HG02623 (cell line): ENCODE results near the gene TMEM258.

Experiments used
- ATAC-seq: cut with Tn5 transposase; IDR thresholded peaks from one replicate; pipeline ENCODE4 v1.9.1; 2021; ENCODE audit warnings: moderate library complexity; ENCODE audit not compliant: unreplicated experiment

Gene TMEM258

DNA sequence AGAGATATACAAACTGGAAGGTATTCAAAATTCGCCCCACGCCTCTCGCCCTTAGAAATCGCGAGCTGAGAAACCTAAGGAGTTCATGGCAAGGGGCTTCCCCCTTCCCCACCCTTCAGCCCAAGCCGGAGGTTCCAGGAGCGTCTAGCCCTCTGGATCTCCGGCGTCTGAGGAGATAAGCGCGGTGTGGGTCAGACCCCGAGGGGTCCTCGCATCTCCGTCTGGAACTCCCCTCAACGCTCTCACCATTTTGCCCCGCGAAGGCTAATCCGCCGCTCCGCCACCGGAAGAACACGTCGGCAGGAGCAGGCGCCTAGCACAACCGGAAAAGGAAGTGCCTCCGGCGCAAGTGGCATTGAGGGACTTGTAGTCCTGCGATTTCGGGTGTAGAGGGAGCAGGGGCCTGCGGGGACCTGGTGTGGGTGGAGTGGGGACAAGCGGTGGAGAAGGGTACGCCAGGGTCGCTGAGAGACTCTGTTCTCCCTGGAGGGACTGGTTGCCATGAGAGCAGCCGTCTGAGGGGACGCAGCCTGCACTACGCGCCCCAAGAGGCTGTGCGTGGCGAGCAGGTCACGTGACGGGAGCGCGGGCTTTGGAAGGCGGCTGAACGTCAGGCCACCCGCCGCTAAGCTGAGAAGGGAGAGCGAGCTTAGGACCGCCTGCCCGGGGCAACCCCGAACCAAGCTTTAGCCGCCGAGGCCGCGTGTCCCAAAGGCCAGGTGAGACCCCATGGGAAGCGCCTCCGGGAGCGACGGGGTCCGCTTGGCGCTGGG, at the start of gene TMEM258, which contains the start of gene FEN1:
TSS of gene TMEM258 (minus strand) at position 290 of the 773 bp plus-strand sequence. CDS start at position 249, 41 bp downstream.
TSS of gene FEN1 (plus strand) at position 602 of the 773 bp plus-strand sequence. CDS start 2,451 bp downstream, outside the sequence.
- ATAC-seq: peak; percentile 82

DNA sequence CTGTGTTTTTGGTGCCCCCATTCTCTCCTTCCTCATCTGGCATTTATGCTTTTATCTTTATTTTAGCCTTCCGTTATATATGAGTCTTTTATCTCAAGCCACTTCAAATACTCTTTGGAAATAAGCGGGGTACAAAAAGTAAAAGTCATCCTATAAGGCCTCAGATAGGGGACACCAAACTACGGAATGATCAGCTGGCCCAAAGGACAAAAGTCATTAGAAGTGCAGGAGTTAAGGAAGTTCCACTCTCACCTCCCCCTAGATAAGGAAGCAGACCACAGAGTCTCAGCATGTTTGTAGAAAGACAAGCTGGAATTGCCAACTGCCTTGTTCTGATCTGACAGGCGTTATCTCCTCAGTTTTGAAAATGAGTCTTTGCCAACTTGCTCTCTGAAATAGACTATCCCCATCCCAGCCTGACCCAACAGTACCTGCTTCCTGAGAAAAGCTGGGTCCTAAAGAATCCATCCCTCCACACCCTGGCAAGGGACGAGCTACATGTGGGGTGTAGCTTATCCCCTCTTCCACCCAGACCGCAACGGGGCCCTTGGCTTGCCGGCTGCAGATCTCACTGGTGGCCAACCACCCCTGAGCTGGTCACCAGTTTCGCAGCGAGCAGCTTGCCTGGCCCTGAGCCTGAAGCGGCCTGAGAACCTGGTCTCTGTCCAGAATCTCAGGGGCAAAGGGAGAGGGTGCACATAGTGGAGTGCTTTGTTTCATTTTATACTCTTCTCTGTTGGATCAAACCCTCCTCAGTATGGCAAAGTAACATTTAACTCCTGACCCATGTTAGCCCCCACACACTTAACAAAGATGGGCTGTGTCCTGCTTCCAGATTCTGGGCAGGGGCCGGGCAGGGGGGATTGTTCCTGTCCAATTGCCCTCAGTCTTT, 49.5 kb upstream of the TMEM258 start:
- ATAC-seq: no peak

DNA sequence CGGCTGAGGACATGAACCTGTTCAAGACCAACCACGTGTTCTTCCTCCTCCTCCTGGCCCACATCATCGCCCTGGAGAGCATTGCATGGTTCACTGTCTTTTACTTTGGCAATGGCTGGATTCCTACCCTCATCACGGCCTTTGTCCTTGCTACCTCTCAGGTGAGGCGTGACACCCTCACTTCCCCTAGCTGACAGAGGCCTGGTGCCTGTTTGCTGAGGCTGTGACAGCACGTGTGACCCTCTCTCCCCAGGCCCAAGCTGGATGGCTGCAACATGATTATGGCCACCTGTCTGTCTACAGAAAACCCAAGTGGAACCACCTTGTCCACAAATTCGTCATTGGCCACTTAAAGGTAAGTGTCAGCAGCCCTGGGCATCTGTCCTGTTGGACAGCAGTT, 48.0 kb upstream of the TMEM258 start:
- no peak for ATAC-seq

DNA sequence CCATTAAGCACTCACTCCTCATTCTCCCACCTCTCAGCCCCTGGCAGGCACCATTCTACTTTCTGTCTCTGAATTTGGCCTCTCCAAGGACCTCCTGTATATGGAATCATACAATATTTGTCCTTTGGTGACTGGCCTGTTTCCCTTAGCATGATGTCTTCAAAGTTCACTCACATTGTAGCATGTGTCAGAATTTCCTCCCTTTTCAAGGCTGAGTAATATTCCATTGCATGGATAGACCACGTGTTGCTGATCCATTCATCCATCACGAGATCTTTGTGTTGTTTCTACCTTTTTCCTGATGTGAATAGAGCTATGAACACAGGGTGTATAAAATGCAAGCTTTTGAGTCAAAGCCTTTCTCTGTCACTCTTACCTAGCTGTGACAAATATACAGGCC, 47.3 kb upstream of the TMEM258 start:
- ATAC-seq: no peak

DNA sequence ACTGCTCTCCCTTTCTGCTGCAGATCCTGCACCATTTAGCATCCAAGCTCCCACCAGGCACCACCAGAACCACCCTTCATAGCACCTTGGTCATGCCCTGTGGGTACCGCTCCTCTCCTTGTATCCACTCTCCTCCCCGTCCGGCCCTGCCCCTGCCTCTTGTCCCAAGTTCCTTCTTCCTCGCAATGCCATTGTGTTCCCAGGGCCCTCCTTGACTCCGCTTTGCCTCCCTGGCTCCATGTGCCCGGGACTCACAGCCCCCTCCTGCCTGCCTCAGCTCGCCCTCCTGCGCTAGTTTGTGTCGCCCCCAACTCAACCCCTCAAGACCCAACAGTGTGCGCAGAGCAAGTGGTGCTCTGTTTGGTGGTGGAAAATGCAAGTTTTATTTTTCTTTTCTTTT, 46.5 kb upstream of the TMEM258 start:
- no peak for ATAC-seq

DNA sequence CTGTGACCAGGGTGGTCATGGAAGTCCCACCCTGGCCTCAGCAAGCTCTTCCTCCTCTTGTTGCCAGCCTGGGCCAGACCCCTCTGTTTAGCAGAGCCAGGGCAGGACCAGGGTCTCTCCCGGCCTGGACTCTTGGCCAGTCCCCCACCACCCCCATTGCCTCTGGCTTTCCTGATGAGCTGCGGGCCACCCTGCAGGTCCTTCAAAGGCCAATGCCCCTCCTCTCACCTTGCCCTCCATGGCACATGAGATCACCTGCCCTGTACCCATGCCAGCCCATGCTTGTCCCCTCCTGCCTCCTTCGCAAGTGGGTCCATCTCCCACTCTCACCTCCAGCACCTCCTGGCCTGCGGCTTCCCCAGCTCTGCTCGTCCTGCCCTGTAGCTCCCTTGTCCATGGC, 46.1 kb upstream of the TMEM258 start:
- ATAC-seq: no peak

DNA sequence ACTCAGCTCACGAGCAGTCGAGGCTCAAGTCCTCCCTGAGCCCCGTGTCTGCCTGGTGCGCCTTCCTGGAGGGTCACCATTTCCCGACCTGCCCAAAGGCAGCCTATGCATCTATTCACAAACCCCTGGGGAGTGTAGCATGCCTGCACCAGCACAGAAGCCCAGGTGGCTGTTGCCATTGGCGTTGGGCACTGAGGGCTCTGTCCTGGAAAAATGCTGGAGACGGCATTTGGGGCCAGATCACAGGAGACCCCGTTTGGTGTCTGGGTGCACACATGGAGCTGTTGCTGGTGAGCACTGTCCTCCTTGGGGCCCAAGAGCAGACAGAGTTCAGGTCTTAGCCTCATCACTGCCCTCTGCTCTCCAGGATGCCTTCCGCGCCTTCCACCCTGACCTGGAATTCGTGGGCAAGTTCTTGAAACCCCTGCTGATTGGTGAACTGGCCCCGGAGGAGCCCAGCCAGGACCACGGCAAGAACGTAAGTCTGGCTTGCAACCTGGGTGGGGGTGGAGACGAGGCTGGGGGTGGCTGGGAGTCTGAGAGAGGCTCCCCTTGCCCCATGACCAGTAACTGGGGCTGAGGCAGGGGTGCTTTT, 45.1 kb upstream of the TMEM258 start:
- no peak for ATAC-seq

DNA sequence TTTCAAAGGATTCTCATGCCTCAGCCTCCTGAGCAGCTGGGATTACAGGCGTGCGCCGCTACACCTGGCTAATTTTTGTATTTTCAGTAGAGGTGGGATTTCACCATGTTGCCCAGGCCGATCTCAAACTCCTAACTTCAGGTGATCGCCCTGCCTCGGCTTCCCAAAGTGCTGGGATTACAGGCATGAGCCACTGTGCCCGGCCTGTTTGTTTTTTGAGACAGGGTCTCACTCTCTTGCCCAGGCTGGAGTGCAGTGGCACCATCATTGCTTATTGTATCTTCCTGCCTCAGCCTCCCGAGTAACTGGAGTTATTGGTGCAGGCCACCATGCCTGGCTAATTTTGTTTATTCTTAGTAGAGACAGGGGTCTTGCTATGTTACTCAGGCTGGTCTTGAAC, 43.8 kb upstream of the TMEM258 start:
- no peak for ATAC-seq

DNA sequence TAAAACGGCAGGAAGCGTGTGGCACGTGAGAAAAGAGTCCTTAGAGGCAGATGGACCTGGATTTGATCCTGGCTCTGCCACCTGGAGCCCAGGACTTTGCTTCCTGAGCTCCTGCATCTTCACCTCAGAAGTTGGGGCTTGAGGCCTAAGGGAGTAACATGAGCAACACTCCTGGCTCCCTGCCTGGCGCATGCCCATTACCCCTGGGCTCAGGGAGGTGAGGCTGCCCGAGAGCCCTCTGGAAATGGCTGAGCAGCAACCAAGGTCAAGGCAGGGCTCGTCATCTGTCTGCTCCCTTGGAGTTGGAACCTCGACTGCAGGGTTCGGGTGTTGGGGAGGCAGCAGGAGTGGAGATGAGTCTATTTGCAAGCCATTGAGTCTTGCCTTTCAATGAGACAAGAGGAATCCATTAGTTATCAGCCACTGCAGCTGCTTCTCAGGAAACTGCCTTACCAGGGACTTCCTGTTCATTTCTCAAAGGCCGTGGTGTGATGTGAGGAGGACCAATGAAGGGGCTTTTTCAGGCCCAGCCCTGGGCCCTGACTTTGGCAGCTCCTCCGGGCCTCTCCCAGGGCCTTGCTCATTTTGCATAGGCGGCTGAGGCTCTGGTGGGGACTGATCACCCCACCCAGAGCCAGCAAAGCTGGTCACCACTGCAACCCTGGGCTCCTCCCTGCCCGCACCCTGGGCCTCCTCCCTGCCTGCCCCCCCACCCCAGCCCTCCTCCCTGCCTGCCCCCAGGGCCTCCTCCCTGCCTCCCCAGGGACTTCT, 42.1 kb upstream of the TMEM258 start:
- peak; percentile 88 for ATAC-seq

DNA sequence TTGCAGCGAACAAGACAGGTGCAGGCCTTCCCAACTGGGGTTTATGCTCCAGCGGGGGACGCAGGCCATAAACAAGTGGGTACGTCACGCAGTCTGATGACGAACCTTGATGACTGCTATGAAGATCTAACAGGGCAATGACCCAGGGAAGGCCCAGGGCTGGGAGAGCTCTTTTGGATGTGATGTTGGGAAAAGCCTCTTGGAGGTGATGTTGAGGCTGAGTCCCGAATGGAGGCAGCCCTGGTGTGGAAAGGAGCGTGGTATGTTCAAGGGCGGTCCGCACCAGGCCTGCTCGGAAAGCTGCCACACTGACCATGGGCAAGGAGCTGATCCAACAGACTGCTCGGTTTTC, 41.5 kb upstream of the TMEM258 start:
- no peak for ATAC-seq

DNA sequence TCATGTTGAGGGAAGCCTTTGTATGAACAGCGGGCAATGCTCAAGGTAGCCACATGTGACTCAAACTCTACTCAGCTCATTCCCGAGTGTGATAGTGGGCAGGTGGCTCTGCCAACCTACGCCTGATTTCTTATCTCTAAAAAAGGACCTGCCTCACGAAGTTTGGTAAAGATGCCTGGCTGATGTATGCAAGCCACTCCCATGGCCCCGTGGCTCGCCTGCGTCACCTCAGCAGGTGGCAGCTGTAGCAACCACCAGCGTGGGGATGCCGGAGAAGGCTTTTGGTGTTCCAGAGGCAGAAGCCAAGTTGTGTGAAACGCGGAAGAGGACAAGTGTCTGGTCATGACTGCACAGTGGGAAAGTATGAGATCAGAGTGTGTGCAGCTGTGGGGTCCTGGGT, 41.1 kb upstream of the TMEM258 start:
- no peak for ATAC-seq

DNA sequence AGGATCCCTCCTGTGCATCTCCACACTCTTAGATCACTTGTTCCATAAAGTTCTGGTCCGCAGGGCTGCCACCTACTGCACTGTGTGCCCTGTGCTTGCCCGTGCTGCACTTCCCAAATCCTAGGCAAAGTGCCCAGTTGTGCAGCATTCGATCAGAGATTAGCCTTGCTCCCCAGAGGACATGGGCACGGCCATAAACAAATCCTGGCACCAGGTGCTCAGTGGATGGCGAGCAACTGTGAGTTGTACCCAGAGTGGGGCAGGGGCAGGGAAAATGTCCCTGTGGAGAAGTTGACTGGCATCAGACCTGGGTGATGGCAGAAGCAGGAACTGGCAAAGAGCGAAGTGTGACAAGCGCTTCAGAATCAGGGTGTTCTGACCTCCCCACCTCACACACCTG, 40.4 kb upstream of the TMEM258 start:
- no peak for ATAC-seq

DNA sequence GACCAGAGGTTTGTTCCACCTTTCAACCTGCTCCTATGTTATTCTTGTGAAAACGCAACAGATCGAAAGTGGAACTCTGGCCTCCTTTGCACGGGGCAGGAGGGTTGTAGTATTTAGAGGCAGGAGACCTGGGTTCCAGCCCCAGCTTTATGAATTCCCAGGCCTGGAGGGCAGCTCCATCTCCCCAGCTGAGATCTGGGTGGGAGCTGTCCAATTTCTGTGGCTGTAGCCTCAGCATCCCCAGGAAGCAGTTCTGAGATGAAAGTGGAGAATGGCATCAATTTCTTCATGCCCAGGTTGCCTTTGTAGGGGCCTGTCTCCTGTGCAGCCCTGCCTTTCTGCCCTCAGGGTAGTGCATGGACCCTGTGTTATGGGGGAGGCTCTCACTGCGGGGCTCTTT, 39.8 kb upstream of the TMEM258 start:
- ATAC-seq: no peak

DNA sequence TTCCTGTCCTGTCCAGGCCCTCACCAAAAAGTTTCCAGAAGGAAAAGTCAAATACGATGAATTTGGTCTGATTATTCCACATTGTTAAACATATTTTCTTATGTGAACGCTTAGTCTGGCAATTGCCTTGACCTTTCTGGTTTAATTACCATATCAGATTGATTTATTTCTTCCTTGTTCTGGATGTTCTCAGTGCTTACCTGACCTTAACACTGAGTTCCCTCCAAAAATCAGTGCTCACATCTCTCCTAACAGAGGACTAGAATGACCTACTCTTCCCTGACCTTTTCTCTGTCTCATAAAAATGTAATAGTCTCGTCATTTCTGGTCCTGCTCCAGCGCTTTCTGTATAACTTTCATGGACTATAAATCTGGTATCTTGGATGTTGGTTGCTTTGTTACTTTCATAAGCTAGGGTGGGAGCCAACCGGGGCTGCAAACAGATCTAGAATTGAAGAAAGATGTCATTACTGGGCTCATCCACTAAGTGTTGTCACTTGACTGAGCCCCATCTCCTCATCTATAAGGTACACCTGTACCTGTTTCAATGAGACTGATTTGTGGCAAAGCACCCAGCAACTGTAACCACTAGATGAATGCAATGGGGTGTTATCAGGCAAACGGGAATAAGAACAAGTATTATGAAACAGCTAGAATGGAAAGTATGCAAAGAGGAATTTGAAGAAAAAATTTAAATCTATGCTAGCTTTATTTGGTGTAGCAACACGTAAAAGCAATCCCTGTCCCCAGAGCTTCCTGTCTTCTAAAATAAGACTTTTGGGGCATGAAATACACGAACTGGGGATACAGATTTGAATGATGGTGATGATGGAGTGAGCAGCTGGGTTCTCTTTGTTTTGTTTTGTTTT, 38.1 kb upstream of the TMEM258 start:
- no peak for ATAC-seq

DNA sequence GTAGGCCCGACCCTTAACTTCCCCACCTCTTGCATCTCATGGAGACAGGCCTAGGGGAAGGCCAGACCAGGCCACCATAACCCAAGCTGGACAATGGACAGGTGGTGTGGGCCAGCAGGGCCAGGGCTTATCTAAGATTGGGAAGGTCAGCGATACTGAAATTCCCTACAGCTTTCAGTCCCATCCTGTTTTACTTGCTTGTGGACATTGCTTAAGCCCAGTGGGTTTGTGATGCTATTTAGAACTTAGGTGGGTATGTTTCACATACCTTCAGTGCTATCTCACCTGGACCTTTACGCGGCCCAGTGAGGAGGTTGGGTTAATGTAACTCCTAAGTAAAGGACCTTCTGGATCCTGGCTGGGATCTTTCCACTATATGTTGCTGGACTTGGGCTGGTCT, 37.4 kb upstream of the TMEM258 start:
- no peak for ATAC-seq

DNA sequence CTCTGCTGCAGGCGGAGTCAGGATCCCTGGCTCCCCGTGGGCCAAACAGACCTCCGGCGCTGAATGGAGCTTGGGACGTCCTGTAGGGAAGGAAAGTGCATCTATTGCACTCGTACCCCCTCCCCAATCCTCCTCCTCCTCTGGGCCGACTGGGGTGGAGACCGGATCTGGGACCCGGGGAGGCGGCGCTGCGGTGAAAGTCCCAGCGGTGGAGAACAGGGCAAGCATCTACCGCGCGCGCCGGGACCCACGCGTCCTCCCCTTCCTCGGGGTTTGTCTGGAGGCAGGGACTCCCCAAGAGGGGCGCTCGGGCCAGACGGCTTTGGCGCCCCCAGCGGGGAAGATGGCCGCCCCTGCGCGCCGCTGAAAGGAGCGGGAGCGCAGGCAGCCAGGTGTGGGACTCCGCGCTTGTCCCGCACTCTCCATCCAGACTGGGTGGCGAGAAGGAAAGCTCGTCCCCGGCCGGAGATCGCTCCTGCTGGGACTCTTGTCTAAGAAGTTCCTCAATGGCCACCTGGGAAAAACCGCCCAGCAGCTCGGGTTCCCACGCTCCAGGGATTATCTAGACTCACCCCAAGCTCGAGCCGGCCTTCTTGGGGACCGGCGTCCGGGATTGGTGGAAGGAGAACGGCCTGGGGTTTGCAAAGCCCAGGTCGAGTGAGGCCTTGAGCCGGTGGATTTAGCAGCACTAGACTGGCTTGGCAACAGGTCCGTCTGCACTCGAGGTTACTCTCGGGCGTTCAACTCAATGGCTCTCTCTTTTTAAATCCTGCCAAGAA, 36.4 kb upstream of the TMEM258 start:
- no peak for ATAC-seq

DNA sequence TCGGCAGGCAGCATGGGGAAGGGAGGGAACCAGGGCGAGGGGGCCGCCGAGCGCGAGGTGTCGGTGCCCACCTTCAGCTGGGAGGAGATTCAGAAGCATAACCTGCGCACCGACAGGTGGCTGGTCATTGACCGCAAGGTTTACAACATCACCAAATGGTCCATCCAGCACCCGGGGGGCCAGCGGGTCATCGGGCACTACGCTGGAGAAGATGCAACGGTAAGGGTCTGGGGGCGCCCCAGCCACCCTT, 35.9 kb upstream of the TMEM258 start:
- no peak for ATAC-seq

DNA sequence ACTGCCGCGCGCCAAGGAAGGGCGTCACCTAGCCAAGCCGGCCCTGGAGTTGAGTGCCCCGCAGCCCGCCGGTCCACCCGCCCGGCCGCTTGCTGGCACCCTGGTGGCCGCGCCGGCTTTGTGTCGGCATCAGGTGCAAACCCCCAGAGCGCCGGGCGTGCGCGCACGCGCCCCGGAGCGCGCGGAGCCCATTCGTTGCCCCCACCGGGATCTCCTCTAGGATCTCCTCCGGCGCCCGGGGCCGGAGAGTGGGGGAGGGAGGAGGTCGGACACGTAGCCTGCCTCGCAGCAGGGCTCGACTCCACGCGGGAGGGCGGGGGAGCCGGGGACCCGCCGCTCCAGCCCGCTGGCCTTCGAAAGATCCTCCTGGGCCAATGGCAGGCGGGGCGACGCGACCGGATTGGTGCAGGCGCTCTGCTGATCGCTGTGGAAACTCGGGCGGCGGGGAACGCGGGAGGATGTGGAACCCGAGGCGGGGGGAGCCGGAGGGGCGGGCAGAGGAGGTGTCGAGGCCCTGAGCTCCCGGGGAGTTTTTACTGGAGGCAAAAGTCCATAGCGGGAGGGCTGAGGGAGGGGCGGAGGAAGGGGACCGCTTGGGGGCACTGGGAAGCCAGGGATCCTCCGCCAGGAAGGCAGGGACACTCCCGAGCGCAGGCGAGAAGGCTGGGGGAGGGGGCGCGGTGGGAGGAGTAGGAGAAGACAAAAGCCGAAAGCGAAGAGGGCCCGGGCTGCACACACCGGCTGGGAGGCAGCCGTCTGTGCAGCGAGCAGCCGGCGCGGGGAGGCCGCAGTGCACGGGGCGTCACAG, 35.4 kb upstream of the TMEM258 start, which contains the start of gene FADS2:
TSS of gene FADS2 (plus strand) at position 730 of the 808 bp plus-strand sequence. CDS start 91 bp downstream, outside the sequence.
- ATAC-seq: peak; percentile 68
